Stimulated activated CD4-positive, alpha-beta T cell treated with anti-CD3 and anti-CD28 coated beads, TNF-alpha, amount 100 ng/mL, for 1 hour (primary cell): ENCODE data around the gene TRIM61.
A peak's percentile ranks its signal among the peaks of the same experiment; 100 is the strongest.
"Not testable (repeated sequence)": the region's sequence is repeated elsewhere in the genome, so short reads cannot be mapped to it uniquely, and the experiment has no call there.

ENCODE experiments used
- DNase-seq, 3 donors: peaks; one replicate each; pipeline ENCODE4 v3.0.0-alpha.2; 2020; ENCODE audit warnings: low read depth in 3 of 3, low spot score in 1 of 3

TRIM61 gene

GRCh38 chr4:164956766-164957643, 20.5 kb downstream of the TRIM61 start:
- peak; percentile 21 to 56 (median 41) for DNase-seq

- DNase-seq: no peak
These were observed 22.2 kb downstream of the TRIM61 start for GRCh38 chr4:164955107-164955805.

DNA sequence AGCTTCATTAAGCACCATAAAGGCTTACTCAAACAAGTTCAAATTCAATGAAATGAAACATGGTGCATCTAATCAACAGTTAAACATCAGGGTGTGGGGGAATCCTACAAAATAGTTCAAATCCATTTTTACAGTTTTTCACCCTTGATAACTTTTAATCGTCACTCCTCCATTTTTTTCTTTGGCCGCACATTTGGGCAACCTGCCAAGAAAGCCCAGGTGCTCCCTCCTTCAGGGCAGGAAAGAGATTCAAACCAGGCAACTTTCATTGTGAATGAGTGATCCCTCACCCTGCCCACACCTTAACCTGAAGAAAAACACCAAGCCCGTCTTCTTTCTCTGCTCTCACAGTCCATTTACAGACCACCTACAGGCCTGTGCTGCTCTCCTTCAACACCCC, 24.9 kb downstream of the TRIM61 start:
- DNase-seq: no peak

DNA sequence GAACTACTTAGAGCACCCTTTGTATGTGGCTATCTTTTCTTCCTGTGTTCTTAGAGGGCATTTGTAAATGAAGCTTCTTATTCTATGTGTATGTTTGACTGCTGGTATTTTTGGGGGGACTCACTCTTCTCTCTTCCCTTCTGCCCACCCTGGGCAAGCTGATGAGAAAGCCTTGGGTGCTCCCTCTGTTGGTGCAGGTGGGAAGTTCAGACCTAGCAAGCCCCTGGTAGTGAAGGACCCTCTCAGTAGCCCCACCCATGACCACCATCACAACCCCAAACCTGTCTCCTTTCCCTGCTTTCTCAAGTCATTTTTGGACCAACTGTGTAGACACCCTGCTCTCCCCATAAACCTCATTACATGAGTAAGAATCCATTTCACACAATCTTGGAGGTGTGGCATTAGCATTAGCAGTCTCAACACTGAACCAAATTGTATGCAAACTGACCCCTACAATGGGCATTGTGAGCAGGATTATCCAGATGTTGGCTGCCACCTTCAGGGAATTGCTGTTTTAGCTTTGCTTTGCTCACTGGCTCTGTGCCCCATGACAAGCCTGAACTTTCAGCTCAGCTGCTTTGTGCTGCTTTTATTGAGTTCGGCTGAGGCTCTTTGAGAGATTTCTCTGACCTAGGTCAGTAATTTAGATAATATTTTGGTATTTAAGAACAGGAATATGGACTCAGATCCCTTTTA, 27.9 kb downstream of the TRIM61 start:
- DNase-seq: no peak

DNA sequence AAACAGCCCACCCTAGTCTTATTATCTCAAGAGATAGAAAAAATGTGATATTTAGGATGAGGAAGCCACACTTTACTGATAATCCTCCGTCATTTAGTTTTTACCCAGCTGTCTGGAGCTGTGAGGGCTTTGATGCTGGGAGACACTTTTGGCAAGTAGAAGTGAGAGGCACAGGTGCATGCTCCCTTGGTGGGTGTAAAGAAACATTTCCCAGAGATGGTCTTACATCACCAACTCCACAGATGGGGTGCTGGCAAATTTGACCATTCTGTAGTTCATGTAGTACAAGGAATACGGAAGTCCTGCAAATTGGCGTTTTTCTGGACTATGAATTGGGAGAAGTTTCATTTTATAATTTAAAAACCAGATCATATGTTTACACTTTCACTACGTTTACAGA, 28.5 kb downstream of the TRIM61 start:
- no peak for DNase-seq

DNA sequence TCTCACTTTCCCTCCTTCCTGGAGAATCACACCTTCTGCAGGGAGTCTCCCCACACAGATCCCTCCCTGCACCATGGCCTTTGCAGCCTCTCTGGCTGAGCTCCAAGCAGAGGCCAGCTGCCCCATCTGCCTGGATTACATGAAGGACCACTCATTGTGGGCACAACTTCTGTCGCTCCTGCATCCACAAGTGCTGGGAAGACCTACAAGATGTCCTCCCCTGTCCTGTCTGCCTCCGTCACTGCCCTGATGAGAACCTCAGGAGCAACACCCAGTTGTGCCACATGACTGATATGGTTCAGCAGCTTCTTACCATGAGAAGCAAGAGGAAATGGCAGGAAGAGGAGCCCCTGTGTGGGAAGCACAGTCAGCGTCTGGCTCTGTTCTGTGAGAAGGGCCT, 29.5 kb downstream of the TRIM61 start:
- DNase-seq: not testable (repeated sequence)

DNA sequence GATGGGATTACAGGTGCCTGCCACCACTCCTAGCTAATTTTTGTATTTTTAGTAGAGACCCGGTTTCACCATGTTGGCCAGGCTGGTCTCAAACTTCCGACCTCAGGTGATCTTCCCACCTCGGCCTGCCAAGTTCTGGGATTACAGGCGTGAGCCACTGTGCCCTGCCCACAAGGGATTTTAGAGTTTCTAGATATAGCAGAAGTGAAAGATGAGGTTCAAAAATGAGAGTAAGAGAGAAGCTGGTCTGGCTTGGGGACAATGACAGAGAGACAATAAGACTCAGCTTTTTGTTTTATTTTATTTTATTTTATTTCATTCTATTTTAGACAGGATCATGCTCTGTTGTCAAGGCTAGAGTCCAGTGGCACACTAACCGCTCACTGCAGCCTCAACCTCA, 30.6 kb downstream of the TRIM61 start:
- no peak for DNase-seq

DNA sequence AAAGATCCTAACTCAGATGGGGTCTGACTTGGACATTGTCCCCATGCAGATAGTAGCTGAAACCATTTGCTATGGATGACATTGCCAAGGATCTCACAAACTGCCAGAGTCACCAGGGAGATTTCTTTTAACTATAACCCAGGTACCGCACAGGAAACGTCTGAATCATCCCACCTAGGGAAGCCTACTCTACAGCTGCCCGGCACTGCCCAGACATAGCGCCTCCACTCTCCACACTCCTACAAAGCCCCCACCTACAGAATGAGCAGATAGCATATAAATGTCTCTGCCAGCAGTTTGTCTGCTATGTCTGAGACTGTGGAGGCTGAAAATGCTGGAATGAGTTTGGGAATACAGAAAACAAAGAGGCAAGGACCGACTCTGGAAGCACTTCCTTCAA, 32.3 kb downstream of the TRIM61 start:
- no peak for DNase-seq

DNA sequence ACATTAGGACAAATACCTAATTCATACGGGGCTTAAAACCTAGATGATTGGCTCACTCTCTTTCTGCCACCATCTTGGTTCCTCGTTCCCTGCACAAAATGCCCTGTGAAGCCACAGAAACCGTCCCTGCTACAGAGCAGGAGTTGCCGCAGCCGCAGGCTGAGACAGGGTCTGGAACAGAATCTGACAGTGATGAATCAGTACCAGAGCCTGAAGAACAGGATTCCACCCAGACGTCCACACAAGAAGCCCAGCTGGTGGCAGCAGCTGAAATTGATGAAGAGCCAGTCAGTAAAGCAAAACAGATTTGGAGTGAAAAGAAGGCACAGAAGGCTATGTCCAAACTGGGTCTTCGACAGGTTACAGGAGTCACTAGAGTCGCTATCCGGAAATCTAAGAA, 34.3 kb downstream of the TRIM61 start:
- DNase-seq: no peak

DNA sequence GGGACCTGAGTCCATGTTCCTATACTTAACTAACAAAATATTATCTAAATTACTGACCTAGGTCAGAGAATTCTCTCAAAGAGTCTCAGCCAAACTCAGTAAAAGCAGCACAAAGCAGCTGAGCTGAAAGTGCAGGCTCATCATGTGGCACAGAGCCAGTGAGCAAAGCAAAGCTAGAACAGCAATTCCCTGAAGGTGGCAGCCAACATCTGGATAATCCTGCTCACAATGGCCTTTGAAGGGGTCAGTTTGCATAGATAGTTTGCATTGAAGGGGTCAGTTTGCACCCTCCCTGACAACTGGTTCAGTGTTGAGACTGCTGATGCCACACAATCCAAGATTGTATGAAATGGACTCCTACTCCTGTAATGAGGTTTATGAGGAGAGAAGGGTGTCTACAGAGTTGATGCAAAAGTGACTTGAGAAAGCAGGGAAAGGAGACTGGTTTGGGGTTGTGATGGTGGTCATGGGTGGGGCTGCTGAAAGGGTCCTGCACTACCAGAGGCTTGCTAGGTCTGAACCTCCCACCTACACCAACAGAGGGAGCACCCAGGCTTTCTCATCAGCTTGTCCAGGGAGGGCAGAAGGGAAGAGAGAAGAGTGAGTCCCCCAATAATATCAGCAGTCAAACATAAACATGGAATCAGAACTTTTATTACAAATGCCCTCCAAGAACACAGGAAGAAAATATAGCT, 39.7 kb downstream of the TRIM61 start:
- no peak for DNase-seq

- DNase-seq: not testable (repeated sequence)
These were observed 41.4 kb downstream of the TRIM61 start for GRCh38 chr4:164935865-164936606.

- DNase-seq: no peak
These were observed 42.1 kb downstream of the TRIM61 start for GRCh38 chr4:164935363-164935762.

DNA sequence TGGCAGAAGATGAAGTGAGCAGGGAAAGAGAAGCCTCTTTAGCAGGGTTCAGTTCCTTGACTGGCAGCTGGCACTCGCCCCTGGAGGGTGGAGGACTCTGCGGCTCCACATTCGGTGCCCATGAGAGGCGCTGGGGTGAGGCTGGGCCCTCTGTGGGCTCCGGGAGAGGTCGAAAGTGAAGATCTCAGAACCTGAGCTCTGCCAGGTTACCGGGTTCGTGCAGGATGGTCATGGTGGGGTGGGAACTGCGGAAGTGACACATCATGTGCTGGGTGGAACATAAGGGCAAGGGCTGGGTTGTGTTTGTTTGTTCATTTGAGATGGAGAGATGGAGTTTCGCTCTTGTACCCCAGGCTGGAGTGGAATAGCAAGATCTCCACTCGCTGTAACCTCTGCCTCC, 44.2 kb downstream of the TRIM61 start:
- no peak for DNase-seq

GRCh38 chr4:164931551-164932324, 45.7 kb downstream of the TRIM61 start:
- DNase-seq: no peak

- no peak for DNase-seq
These were observed 46.8 kb downstream of the TRIM61 start for GRCh38 chr4:164930647-164931046.

GRCh38 chr4:164927101-164927500, 50.4 kb downstream of the TRIM61 start:
- not testable (repeated sequence) for DNase-seq

DNA sequence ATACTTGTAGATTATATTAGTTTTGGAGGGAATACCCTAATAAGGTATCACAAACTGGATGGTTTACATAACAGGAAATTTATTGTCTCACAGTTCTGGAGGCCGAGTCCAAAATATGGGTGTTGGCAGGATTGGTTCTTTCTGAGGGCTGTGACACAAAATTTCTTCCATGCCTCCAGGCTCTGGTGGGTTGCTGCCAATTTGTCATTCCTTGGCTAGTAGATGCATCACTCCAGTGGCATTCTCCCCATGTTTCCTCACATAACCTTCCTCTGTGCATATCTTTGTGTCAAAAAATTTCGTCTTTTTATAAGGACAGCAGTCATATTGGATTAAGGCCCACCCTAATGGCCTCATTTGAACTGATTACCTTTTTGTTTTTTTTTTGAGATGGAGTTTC, 51.2 kb downstream of the TRIM61 start:
- no peak for DNase-seq

DNA sequence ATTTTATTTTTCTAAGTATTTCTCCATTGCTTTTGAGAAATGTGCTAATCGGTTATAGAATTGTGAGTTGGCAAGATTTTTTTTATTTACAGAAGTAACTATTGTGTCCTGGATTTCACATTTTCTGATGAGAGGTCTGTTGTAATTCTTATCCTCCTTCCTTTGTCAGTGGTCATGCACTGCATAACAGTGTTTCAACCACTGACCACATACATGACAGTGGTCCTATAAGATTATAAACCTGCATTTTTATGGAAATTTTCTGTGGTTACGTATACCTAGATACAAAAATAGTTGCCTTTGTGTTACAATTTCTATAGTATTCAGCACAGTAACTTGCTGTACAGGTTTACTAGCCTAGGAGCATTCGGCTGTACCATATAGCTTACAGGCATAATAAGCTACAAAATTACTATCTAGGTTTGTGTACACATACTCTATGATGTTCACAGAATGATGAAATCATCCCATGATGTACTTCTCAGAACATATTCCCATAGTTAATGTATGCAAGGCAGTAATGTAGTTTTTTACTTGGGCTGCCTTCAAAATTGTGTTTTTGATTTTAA, 52.7 kb downstream of the TRIM61 start:
- no peak for DNase-seq

DNA sequence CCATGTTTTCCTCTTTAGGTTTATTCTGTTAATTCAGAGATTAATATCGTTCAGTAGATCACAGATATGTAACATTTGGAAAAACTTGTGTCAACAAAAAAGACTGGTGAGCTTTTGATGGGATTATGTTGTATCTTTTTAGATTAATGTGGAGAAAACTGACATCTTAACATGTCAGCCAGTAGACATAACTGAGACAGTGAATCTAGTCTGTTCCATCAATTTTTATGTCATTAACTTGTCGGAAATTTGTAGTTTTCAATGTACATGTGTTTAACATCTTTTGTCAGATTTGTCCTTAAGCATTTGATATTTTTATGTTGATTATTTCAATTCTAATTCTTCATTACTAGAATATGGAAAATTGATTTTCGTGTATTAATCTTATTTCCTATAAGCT, 58.5 kb downstream of the TRIM61 start:
- no peak for DNase-seq
